K562 (cell line): Measurements from ENCODE around the gene TGFB1I1. TPM values are rescaled to one million over a fixed set of nuclear protein-coding genes. Genes with fewer than 3 reads are reported as not detected.

Source experiments
- ATF1 ChIP-seq, 2 experiments: fragments of 450-650 bp in 1 of 2; IDR thresholded peaks; 2 replicates each; pipeline ENCODE4 v1.6.1; 2016; ENCODE audit warnings: missing compliant biosample characterization in 1 of 2, missing genetic modification characterization in 1 of 2
- BRF1 ChIP-seq: IDR thresholded peaks from 3 replicates; pipeline ENCODE4 v1.6.1; 2011; ENCODE audit warnings: borderline replicate concordance, mild to moderate bottlenecking; ENCODE audit not compliant: insufficient read length; ENCODE audit errors: extremely low read depth
- CBFA2T3 ChIP-seq: fragments of 450-650 bp; IDR thresholded peaks from 2 replicates; pipeline ENCODE4 v1.6.1; 2017
- CBX5 ChIP-seq: IDR thresholded peaks from 2 replicates; pipeline ENCODE4 v1.6.1; 2014; ENCODE audit warnings: low read depth, borderline replicate concordance
- CREBBP ChIP-seq: IDR thresholded peaks from one replicate; pipeline ENCODE4 v1.6.1; 2012; ENCODE audit warnings: low read depth, mild to moderate bottlenecking, control low read depth, inconsistent platforms, low read length
- HNRNPH1 ChIP-seq: fragments of 200-400 bp; formaldehyde crosslinking; optimal IDR thresholded peaks from 2 replicates; pipeline ENCODE3; 2017; ENCODE audit warnings: low read depth, mild to moderate bottlenecking, low read length, moderate library complexity
- KDM1A ChIP-seq, 2 experiments: fragments of 450-650 bp; IDR thresholded peaks; 2 replicates each; pipeline ENCODE4 v1.6.1; 2016; ENCODE audit warnings: mild to moderate bottlenecking in 2 of 2
- NCOA2 ChIP-seq, 2 experiments: fragments of 450-650 bp; IDR thresholded peaks; 2 replicates each; pipeline ENCODE4 v1.6.1; 2018; ENCODE audit warnings: mild to moderate bottlenecking in 2 of 2, moderate library complexity in 1 of 2; ENCODE audit not compliant: partially characterized antibody in 2 of 2
- POLR2B ChIP-seq: fragments of 450-650 bp; IDR thresholded peaks from 2 replicates; pipeline ENCODE4 v1.6.1; 2018; ENCODE audit warnings: low read depth; ENCODE audit not compliant: partially characterized antibody
- RBM15 ChIP-seq: fragments of 200-400 bp; formaldehyde crosslinking; IDR thresholded peaks from 2 replicates; pipeline ENCODE4 v1.6.1; 2018; ENCODE audit warnings: mild to moderate bottlenecking, low read length, moderate library complexity; ENCODE audit not compliant: insufficient read depth
- ZNF274 ChIP-seq: IDR thresholded peaks from 2 replicates; pipeline ENCODE4 v1.6.1; 2011; ENCODE audit warnings: low read depth, mild to moderate bottlenecking, low read length, moderate library complexity, borderline replicate concordance
- polyA plus RNA-seq, 8 experiments: library from polyadenylated mRNA; depleted of rRNA in 4 of 8; stranded (reverse) in 5 of 8; unstranded in 3 of 8; fragments of >200 nt; fragmentation: Nextera tagmentation in 2 of 8; fragmentation: Illumina TruSeq in 1 of 8; extraction: Ambion mirVana in 2 of 8; extraction: Trizol in 1 of 8; gene quantifications; 2 replicates each; pipeline versions ENCODE4 v1.2.1 to v1.2.3, GENCODE V29; 2011 to 2014; ENCODE audit warnings: inconsistent platforms in 1 of 8, missing spikeins in 1 of 8
- total RNA-seq, 7 experiments: library from RNA; depleted of rRNA in 6 of 7; stranded (reverse); fragments of >200 nt in 6 of 7; fragmentation: Illumina TruSeq in 2 of 7; extraction: Trizol in 2 of 7; gene quantifications; 2 replicates each; pipeline versions ENCODE4 v1.2.1 to v1.2.3, GENCODE V29; 2011 to 2021; ENCODE audit warnings: low replicate concordance in 1 of 7
- TF ChIP-seq, protein P1 (sequence below), 2 experiments: fragments of 450-650 bp; IDR thresholded peaks; 2 replicates each; pipeline ENCODE4 v1.6.1; 2018; ENCODE audit warnings: mild to moderate bottlenecking in 2 of 2, low read depth in 1 of 2; ENCODE audit not compliant: partially characterized antibody in 2 of 2
- TF ChIP-seq, protein P2 (sequence below): sonication (generic); formaldehyde crosslinking; IDR thresholded peaks from 2 replicates; pipeline ENCODE4 v1.9.0; 2022; ENCODE audit warnings: mild to moderate bottlenecking, missing genetic modification reagents
- TF ChIP-seq, protein P3 (sequence below): fragments of 450-650 bp; IDR thresholded peaks from 2 replicates; pipeline ENCODE4 v1.6.1; 2016; ENCODE audit warnings: low read depth, mild to moderate bottlenecking, moderate library complexity
- TF ChIP-seq, protein P4 (sequence below): sonication (generic); formaldehyde crosslinking; IDR thresholded peaks from 2 replicates; pipeline ENCODE4 v1.8.0; 2022; ENCODE audit warnings: missing genetic modification reagents, mild to moderate bottlenecking, moderate library complexity, borderline replicate concordance
- TF ChIP-seq, protein P5 (sequence below): IDR thresholded peaks from 2 replicates; pipeline ENCODE4 v1.6.1; 2011; ENCODE audit warnings: borderline replicate concordance, low read depth, mild to moderate bottlenecking, moderate library complexity, low read length; ENCODE audit not compliant: insufficient read depth, poor library complexity, severe bottlenecking

TGFB1I1 gene
- total and polyA plus RNA-seq, 9 of the 15 experiments (the other 6 are each of a cell fraction or from before 2014, with no cell fraction given) = 0.04 to 0.91 (median 0.19) TPM

DNA sequence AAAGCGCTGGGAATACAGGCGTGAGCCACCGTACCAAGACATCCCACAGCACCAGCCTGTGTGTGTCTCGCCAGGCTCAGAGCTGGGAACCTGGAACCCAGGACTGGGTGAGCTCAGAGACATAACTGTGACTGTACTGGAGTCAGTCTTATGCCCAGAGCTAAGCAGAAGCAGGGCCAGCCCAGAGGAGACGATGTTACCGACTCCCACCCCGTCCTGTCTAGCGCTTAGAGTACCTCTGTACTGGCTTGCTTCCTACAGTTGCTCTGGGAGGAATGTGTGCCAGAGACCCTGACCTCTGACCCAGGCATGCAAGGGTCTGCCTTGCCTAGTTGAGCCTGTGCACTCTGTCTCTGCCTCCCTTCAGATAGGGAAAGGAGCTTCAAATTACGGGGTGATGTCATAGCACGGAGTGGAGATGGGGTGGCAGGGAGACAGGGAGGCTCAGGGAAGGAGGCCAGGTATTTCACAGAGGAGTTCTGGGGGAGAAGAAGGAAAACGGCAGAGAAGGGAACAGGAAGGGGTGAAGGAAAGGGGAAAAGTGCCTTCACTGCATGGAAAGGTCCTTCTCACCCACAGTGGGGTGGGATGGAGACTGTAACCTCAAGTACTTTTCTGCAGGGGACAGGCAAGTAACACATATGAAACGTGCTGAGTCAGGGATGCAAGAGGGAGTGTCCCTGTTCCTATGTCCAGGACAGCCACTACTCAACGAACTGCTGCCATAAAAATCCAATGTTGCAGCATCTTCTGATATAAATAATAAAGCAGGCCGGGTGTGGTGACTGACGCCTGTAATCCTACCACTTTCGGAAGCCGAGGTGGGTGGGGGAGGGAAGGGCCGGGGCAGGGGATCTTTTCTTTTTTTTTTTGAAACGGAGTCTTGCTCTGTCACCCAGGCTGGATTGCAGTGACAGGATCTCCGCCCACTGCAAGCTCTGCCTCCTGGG lies 18.4 kb upstream of the TGFB1I1 start (continued):
- TF ChIP-seq, protein P1, sequence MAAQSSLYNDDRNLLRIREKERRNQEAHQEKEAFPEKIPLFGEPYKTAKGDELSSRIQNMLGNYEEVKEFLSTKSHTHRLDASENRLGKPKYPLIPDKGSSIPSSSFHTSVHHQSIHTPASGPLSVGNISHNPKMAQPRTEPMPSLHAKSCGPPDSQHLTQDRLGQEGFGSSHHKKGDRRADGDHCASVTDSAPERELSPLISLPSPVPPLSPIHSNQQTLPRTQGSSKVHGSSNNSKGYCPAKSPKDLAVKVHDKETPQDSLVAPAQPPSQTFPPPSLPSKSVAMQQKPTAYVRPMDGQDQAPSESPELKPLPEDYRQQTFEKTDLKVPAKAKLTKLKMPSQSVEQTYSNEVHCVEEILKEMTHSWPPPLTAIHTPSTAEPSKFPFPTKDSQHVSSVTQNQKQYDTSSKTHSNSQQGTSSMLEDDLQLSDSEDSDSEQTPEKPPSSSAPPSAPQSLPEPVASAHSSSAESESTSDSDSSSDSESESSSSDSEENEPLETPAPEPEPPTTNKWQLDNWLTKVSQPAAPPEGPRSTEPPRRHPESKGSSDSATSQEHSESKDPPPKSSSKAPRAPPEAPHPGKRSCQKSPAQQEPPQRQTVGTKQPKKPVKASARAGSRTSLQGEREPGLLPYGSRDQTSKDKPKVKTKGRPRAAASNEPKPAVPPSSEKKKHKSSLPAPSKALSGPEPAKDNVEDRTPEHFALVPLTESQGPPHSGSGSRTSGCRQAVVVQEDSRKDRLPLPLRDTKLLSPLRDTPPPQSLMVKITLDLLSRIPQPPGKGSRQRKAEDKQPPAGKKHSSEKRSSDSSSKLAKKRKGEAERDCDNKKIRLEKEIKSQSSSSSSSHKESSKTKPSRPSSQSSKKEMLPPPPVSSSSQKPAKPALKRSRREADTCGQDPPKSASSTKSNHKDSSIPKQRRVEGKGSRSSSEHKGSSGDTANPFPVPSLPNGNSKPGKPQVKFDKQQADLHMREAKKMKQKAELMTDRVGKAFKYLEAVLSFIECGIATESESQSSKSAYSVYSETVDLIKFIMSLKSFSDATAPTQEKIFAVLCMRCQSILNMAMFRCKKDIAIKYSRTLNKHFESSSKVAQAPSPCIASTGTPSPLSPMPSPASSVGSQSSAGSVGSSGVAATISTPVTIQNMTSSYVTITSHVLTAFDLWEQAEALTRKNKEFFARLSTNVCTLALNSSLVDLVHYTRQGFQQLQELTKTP (IDR thresholded peaks at IDR 0.05; ENCODE audit: low read depth in 1 of 2, partially characterized antibody in 2 of 2) = no peak
- no peak for TF ChIP-seq BRF1
- TF ChIP-seq, protein P2, sequence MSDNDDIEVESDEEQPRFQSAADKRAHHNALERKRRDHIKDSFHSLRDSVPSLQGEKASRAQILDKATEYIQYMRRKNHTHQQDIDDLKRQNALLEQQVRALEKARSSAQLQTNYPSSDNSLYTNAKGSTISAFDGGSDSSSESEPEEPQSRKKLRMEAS (CRISPR knock-in tag) = 0 out of 2 replicates have a peak, but pooled peaks have one; percentile 18
- TF ChIP-seq CBFA2T3 = peak; percentile 34; the same call in 1 of the 2 replicates
- no peak for TF ChIP-seq NCOA2 (IDR thresholded peaks at IDR 0.05; ENCODE audit: partially characterized antibody in 2 of 2)
- TF ChIP-seq CREBBP = no peak
- no peak for TF ChIP-seq ZNF274
- TF ChIP-seq, protein P3, sequence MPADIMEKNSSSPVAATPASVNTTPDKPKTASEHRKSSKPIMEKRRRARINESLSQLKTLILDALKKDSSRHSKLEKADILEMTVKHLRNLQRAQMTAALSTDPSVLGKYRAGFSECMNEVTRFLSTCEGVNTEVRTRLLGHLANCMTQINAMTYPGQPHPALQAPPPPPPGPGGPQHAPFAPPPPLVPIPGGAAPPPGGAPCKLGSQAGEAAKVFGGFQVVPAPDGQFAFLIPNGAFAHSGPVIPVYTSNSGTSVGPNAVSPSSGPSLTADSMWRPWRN = no peak
- peak; percentile 23 to 53; a peak in 2 of 4 replicates for TF ChIP-seq KDM1A (IDR thresholded peaks at IDR 0.05)
- TF ChIP-seq, protein P4, sequence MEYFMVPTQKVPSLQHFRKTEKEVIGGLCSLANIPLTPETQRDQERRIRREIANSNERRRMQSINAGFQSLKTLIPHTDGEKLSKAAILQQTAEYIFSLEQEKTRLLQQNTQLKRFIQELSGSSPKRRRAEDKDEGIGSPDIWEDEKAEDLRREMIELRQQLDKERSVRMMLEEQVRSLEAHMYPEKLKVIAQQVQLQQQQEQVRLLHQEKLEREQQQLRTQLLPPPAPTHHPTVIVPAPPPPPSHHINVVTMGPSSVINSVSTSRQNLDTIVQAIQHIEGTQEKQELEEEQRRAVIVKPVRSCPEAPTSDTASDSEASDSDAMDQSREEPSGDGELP (CRISPR knock-in tag) = peak; percentile 30; the same call in 1 of the 2 replicates
- TF ChIP-seq, protein P5, sequence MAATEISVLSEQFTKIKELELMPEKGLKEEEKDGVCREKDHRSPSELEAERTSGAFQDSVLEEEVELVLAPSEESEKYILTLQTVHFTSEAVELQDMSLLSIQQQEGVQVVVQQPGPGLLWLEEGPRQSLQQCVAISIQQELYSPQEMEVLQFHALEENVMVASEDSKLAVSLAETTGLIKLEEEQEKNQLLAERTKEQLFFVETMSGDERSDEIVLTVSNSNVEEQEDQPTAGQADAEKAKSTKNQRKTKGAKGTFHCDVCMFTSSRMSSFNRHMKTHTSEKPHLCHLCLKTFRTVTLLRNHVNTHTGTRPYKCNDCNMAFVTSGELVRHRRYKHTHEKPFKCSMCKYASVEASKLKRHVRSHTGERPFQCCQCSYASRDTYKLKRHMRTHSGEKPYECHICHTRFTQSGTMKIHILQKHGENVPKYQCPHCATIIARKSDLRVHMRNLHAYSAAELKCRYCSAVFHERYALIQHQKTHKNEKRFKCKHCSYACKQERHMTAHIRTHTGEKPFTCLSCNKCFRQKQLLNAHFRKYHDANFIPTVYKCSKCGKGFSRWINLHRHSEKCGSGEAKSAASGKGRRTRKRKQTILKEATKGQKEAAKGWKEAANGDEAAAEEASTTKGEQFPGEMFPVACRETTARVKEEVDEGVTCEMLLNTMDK = no peak
- TF ChIP-seq CBX5 = no peak
- TF ChIP-seq RBM15 = no peak
- no peak for TF ChIP-seq HNRNPH1
- TF ChIP-seq POLR2B = no peak
- TF ChIP-seq ATF1 (CRISPR knock-in tag; IDR thresholded peaks at IDR 0.05) = no peak
- TF ChIP-seq ATF1 (tag; IDR thresholded peaks at IDR 0.05) = peak; percentile 69
